Measurements from ENCODE around the gene CBX5. TPM values are rescaled to one million over a fixed set of nuclear protein-coding genes. Genes with fewer than 3 reads are reported as not detected.

Gene CBX5
- total and polyA plus RNA-seq, 2 of the 8 experiments (the other 6 are each of a cell fraction or from before 2014, with no cell fraction given), result 62.4 to 231 TPM

GRCh38 chr12:54207539-54208294 lies 72.2 kb downstream of the CBX5 start:
- H3K56ac ChIP-seq (replicated peaks; ENCODE audit: insufficient read length, low read depth, low read length), result no peak overlapping the region
- H3K23me2 ChIP-seq (ENCODE audit: low read depth, low read length), result peaks cover 4% of the 10 kb centered on the region; the same call in 1 of the 2 replicates
- no peak overlapping the region for H3K27ac ChIP-seq (ENCODE audit: low read depth, low read length)
- no peak overlapping the region for H2BK20ac ChIP-seq (ENCODE audit: low read length)
- WGBS, 2 experiments (ENCODE audit: extremely low coverage in 1 of 2, insufficient coverage in 1 of 2, insufficient read length in 1 of 2, insufficient replicate concordance in 2 of 2, low coverage in 1 of 2, low lambda C conversion rate in 2 of 2, missing lambda C conversion rate in 1 of 2), result 33% methylated on average over 16 of the region's 16 CpGs; no CpG with 5 or more reads in 1 of the 2 experiments
- POLR2A ChIA-PET (ENCODE audit: partially characterized antibody), result interaction anchor here (0.6 to 1.3 kb wide), 3 partner anchors 12 to 72 kb away, joined by 3 to 5 read pairs (median 3); partner anchors contain the start of genes CBX5 and HNRNPA1
- peaks cover 8 to 46% (median 37%) of the 10 kb centered on the region in 4 experiments; a peak in 6 of 7 replicates for H3K27me3 ChIP-seq (replicated peaks in 1 of 4; ENCODE audit: control insufficient read depth in 3 of 4, extremely low read depth in 1 of 4, insufficient read depth in 3 of 4, low read length in 3 of 4)
- no peak overlapping the region for H2AK5ac ChIP-seq (ENCODE audit: low read depth, low read length)
- no peak overlapping the region for H3K9ac ChIP-seq (replicated peaks in 1 of 4; ENCODE audit: extremely low read depth in 1 of 4, low read depth in 3 of 4, low read length in 3 of 4)
- no peaks in the 10 kb centered on the region for H3K9me3 ChIP-seq (ENCODE audit: insufficient read depth in 2 of 2, low read depth in 1 of 2, low read length in 1 of 2)
- CTCF ChIA-PET (ENCODE audit: partially characterized antibody), result interaction anchor here (0.6 to 7.9 kb wide), 64 partner anchors 8 to 1775 kb away, joined by 3 to 178 read pairs (median 4); partner anchors contain the start of genes HOXC10, HOXC4, HOXC5 and HOXC8
- no peak overlapping the region for H2BK15ac ChIP-seq (ENCODE audit: low read length)
- H4K5ac ChIP-seq (ENCODE audit: insufficient read length, low read depth, low read length), result no peak overlapping the region
- H3K4me1 ChIP-seq (replicated peaks in 1 of 4; ENCODE audit: control insufficient read depth in 3 of 4, insufficient read depth in 4 of 4, low read length in 3 of 4), result peaks cover 0 to 5% (median under 1%) of the 10 kb centered on the region in 4 experiments; a peak in 2 of 7 replicates
- no peaks in the 10 kb centered on the region for H3K79me2 ChIP-seq (ENCODE audit: control insufficient read depth in 1 of 2, insufficient read depth in 2 of 2, low read length in 2 of 2)
- 0 out of 2 replicates have a peak overlapping the region, but pooled peaks have one; percentile 11 for H2BK12ac ChIP-seq (ENCODE audit: low read depth, low read length)
- no peak overlapping the region for H3K4ac ChIP-seq (replicated peaks; ENCODE audit: insufficient read length, low read depth, low read length)
- H3K36me3 ChIP-seq (ENCODE audit: control insufficient read depth in 2 of 4, insufficient read depth in 4 of 4, low read length in 3 of 4), result no peaks in the 10 kb centered on the region
- peak overlapping the region; percentile 21; the same call in 1 of the 2 replicates for H4K8ac ChIP-seq (ENCODE audit: extremely low read depth, insufficient read depth, low read length)
- no peak overlapping the region for H2BK5ac ChIP-seq (ENCODE audit: low read depth, low read length)
- no peak overlapping the region for H3K4me2 ChIP-seq (ENCODE audit: insufficient read depth in 1 of 2, low read depth in 2 of 2, low read length in 2 of 2)
- FAIRE-seq (peak; percentile 57), DNase-seq (ENCODE audit: low read depth in 1 of 2, low spot score in 2 of 2) (peak in 1 of 2 experiments; percentile 99)
- no peaks in the 10 kb centered on the region for H3K79me1 ChIP-seq (ENCODE audit: low read depth, low read length)
- no peak overlapping the region for H3K4me3 ChIP-seq (ENCODE audit: extremely low read depth in 1 of 4, insufficient read depth in 2 of 4, low read depth in 3 of 4, low read length in 4 of 4)
- H3K14ac ChIP-seq (ENCODE audit: insufficient read length), result no peak overlapping the region
- H3K23ac ChIP-seq (ENCODE audit: insufficient read length), result no peak overlapping the region
- H2AFZ ChIP-seq (ENCODE audit: low read length), result peak overlapping the region; percentile 45; the same call in 1 of the 2 replicates
- H3K18ac ChIP-seq (ENCODE audit: extremely low read depth, low read length), result 0 out of 2 replicates have a peak overlapping the region, but pooled peaks have one; percentile 41
- H4K91ac ChIP-seq (replicated peaks; ENCODE audit: insufficient read length, low read length), result no peak overlapping the region
- H4K20me1 ChIP-seq (replicated peaks in 1 of 2; ENCODE audit: control insufficient read depth in 1 of 2, insufficient read depth in 2 of 2, low read length in 2 of 2), result peaks cover 3 to 9% of the 10 kb centered on the region in 2 experiments
- H2BK120ac ChIP-seq (replicated peaks; ENCODE audit: low read depth, low read length), result no peak overlapping the region
- TF ChIP-seq TAF7 (optimal IDR thresholded peaks at IDR 0.05; ENCODE audit: borderline replicate concordance, low read depth, low read length) (no peak), CBX8 (IDR thresholded peaks at IDR 0.05; ENCODE audit: borderline replicate concordance, low read depth, low read length) (no peak), TBP (IDR thresholded peaks at IDR 0.05; ENCODE audit: low read depth, low read length) (peak; percentile 18; the same call in 1 of the 2 replicates), CTCF (IDR thresholded peaks at IDR 0.05; ENCODE audit: control extremely low read depth in 1 of 3, insufficient read depth in 1 of 3, low read depth in 1 of 3, low read length in 3 of 3) (peak; percentile 98 to 99 (median 99)), MAX (IDR thresholded peaks at IDR 0.05) (0 out of 2 replicates have a peak, but pooled peaks have one; percentile 35), SIN3A (conservative IDR thresholded peaks at IDR 0.05 in 1 of 2, IDR thresholded peaks at IDR 0.05 in 1 of 2; ENCODE audit: low read depth in 1 of 2, low read length in 2 of 2) (peak in 1 of 2 experiments; percentile 66; a peak in 1 of 4 replicates), EZH2 (IDR thresholded peaks at IDR 0.05; ENCODE audit: low read depth, low read length, severe bottlenecking) (peak; percentile 65)
